GM19395 (cell line): ENCODE measurements around the gene MEIS2.

ENCODE experiments used
- ATAC-seq: cut with Tn5 transposase; IDR thresholded peaks from one replicate; pipeline ENCODE4 v1.9.1; 2021; ENCODE audit warnings: mild to moderate bottlenecking, moderate library complexity; ENCODE audit not compliant: unreplicated experiment

MEIS2 gene

DNA sequence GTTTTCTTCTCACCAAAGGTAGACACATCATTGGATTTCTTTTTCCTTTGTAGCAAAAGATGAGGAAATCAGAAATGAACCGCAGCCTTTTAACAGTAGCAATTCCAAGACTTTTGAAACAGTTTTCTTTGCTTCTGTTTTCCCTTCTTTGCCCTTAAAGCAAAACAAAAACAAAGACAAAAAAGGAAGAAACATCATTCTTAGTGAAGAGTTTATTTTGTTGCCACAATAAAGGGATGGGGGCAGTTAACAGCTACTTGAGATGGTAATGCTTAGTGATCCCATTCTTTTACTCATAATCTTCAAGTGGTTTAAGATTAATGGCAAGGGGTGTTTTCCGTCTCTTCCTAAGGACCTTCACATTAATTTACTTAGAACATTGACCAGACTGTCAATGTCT is 218.8 kb downstream of the MEIS2 start:
- ATAC-seq = no peak

DNA sequence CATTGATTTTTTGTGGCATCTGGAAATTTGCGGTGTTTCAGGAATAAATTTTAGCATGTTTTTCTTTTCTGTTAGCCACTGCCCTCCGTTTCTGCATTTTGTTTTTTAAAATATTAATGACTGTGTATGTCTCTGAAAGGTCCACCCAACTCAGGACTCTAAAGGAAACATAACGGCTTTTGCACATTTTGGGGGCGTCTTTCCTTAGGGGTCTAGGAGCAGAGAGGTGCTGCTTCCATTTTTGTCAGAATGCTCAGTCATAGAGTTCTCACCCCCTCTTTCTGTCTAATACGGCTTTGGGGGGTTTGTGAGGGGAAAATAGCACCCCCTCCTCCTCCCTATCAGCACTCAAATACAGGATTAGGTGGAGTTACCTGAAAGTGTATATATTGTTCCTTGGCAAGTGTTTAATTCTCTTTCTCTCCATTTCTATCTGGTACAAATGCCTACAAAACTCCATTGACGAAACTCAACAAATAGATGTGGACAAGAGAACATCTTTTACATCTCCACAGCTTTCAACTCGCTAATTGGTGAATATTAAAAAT is 219.4 kb downstream of the MEIS2 start:
- no peak for ATAC-seq

DNA sequence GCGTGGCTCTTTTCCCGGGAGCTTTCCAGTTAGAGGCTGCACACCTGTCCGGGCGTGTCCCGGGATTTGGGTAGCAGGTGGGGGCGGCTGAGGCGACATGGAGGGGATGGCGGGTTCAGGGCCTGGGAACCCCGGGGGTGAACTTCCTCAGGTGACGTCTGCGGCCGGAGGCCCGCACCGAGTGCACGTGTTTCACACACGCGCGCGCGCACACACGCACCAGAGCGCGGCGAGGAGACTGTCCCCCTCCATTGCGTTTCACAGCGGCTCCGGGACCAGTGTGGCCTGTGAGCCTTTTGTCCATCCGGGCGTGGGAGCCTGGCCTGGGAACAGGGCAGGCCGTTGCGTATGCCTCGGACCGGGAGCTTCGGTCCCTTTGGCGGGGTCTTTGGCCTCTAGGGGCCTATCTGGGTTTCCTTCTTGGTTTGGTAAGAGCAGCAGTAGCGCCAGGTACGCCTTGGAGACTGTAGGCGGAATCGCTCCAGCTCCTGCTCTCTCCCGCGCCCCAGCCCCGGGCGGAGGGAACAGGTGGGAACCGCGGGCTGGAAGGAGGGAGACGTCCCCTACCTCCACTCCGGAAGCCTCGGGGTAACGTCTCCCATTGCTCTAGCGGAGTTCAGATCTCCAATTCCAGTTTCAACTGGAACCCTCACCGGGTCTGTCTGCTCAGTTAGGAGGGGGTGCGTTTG is 220.0 kb downstream of the MEIS2 start:
- no peak for ATAC-seq

DNA sequence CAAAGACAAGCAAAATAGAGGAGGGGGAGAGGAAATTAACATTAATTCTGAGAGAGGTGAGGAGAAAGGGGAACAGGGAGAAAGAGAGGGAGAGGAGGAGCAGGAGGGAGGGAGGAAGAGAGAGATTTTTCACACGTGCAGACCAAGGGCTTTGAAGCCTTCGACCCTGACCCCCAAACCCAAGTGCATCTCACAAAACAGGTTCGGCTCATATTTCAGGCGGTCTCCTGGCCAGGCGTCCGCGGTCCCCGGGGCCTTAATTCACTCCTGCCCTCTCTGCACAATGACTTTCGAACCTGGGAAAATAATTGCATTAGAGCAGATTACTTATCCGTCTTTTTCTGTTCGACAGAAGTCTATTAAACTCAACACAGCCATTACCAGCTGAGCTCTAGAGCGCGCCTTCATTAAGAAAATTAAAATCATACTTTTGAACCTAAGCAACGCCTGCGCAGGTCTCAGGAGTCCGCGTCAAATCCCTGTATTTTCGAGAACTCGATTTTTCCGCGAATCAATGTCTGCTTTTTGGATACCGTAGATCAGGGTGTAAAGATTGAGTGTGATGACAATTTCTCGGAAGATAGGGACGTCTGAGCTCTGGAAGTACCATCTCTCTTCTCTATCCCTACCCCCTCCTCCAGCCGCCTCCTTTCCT is 220.7 kb downstream of the MEIS2 start:
- ATAC-seq = no peak

DNA sequence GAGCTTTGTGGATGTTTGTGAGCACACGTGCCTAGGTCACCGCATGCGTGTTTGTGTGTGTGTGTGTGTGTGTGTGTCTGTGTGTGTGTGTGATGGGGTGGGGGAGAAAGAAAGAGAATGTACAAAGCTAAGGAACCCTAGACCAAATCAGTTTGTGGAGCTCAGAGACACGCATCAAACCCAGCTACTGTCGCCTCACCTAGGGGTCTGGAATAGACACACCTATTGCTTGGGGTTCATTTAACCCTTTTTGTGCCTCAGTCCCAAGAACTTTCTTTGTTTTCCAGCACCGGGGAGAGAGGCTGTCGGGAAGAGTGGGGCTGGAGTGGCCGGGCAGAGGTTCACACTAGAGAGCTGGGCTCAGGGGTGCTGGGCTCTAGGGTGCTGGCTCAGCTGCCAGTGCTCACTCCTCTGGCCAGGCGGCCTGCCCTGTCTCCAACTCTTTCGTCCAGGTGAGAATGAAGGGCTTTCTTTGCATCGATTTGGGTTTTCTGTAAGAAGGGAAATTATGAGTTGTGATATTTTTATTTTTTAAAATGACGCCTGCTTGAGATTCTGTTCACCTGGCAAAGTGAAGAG is 221.6 kb downstream of the MEIS2 start:
- no peak for ATAC-seq

DNA sequence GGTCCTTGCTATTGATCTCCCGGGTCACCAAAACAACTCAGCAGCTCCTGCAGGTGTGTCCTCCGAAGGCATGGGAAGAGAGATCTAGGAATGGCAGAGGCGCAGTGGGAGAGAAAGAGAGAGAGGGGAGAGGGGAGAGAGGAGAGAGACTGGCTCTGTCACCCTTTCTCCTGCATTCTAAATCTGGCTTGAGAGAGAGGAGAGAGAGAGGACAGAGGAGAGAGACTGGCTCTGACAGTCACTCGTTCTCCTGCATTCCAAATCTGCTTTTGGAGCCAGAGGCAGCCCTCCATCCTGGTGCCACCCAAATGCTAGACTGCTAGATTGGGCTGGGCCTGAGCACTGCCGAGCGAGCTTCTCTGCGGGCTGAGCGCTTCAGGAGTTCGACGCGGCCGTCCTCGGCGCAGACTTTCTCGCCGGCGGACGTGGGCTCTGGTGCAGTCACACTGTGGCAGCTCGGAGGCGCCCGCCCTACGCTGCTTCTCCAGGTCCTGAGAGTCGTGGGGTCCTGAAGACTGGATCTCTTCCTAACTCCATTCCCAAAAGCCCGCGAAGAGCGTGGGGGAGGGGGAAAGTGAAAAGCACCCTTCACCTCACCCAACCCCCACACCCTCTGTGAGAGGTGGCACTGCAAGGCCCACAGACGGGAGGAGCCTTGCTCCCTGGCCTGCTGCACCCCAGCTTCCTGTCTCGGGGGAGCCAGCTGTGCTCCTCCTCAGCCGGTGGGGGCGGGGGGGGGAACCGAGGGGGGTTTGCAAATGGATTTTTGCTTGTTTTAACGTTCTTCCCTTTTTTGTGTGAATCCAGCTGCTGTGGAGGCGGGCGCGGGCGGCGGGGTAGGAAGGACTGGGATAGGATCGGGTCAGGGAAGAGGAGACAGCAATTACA is 222.3 kb downstream of the MEIS2 start:
- ATAC-seq = peak; percentile 72

DNA sequence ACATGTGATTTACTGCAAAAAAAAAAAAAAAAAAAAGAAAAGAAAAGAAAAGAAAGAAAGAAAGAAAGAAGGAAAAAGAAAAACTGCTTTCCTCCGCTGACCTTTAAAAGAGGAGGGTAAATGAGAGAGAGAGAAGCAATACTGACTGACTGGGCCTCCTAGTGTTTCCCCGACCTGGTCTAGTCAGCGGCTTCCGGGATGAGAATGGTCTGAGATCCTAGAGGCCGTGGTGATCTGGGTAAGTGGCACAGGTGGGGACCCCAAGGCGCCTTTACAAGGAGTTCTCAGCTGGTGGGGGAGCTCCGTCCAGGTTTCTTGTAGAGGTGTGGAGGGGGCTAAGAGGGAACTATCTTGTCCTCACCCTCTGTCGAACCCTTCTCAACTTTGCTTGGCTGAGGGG is 223.1 kb downstream of the MEIS2 start:
- ATAC-seq = no peak

DNA sequence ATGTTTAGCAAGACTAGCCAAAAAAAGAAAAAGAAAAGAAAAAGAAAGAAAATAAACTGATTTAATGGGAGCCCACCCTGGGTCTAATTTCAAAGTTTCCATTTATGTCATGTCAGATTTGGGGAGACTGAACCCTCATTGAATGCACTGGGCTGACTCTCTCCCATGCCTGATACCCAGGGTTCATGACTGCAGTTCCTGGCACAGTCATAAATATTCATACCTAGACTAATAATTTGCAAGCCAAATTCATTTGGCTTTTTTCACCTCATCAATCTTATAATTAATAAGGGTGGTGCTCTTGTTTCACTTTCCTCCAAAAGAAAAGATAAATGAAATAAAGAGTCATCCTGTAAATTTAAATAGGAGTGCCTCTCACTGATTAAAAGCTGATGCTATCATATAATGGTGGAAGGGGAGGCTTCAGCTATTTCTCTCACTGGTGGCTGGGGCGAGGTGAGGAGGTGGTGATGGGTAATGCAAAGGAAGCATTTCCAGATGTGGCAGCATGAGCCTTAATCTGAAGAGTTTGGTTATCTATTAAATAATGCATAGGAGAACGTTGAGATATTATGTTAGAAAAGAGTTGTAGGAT is 224.5 kb downstream of the MEIS2 start:
- no peak for ATAC-seq

DNA sequence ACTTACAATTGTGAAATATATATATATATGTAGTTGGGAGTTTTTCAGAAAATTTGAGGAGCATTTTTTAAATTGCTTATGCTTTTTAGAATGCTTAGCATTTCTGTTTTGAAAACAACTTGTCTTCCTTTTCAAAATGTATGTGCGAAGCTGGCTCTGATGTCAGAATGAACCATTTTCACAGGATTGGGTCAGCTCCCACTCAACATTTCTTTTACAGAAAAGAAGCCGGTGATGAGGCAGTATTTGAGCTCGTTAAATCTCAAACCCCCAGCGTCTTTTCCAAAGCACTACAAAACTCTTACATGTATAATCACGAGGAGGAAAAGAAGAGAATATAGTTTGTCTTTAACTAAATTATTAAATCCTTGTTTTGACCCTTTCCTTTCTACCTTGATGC is 225.4 kb downstream of the MEIS2 start:
- no peak for ATAC-seq

DNA sequence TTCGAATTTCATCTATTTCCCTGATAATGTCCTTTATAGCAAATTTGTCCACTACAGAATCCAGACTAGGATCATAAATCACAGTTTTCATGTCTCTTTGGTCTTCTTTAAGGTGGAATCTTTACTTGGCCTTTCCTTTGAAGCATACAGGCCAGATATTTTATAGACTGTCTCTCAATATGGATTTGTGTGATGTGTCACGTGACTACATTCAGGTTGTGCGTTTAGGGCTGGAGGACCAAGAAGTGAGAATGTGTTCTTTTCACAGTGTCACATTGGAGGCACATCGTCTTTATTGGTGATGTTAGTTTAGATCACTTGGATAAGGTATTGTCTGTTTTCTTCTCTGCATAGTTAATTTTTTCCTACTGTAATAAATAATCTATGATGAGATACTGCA is 232.9 kb downstream of the MEIS2 start:
- ATAC-seq = no peak

DNA sequence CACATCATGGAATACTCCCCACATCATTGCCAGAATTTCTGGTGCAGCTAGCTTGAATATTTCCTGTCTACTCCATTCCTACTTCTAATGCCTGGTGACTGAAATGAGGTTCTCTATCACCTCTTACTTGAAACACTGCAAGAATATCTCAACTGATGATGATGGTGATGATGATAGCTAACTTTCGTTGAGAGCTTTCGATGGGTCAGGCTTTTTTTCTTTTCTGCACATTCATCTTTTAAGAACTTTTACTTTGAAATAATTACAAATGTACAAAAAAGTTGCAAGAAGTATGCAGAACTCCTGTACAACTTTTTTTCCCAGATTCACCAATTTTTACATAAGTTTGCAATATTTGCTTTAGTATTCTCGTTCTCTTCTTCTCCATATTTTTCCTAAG is 233.5 kb downstream of the MEIS2 start:
- ATAC-seq = no peak

DNA sequence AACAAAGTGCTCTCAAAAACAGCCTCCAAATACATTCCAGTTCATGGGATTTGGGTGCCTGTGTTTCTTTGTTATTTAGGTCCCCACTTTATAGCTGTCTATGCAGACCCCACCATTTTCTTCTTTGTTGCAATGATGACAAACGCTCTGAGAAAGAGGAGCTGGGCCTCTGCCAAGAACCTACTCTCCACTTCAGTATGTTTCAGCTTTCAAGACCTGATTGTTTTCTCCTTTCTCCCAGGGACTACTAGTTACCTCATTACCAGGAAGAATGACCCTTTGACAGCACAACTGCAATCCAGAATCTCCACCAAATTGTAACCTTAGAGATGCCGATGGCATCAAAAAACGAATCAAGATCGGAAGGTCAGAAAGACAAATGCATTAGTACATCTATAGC is 236.8 kb downstream of the MEIS2 start:
- ATAC-seq = no peak

DNA sequence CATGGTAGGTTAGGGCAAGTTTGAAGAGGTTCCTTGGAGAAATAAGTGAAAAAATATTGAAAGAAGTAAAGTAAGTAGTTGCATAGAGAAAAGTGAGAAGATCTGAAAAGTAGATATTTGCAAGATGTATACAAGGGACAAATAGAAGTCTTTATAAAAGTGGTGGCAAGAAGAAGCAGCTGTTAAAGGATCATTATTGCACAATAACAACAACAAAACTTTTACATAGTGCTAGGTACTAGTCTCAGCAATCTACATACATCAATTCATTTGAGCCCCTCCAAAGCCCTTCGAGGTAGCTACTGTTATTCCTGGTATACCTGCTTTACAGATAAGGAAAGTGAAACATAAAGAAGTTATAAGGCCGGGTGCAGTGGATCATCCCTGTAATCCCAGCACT is 239.6 kb downstream of the MEIS2 start:
- ATAC-seq = no peak

DNA sequence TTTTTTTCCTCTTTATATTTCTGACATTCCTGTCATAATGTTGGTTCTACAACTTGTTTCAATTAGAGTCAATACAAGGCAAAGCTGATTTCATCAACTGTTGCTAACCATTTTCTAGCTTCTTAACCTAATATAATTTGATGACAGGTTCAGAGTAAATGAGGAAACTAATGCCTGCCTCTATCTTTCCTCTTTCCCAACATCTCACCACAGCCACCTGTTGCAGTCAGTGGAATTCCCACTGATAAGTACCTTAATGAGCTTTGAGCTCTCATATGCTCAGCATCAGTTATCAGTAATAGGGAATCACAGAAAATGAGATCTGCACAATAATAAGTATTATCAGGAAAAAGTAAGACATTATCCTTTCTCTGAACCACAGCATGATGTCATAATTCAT is 241.9 kb downstream of the MEIS2 start:
- ATAC-seq = no peak

DNA sequence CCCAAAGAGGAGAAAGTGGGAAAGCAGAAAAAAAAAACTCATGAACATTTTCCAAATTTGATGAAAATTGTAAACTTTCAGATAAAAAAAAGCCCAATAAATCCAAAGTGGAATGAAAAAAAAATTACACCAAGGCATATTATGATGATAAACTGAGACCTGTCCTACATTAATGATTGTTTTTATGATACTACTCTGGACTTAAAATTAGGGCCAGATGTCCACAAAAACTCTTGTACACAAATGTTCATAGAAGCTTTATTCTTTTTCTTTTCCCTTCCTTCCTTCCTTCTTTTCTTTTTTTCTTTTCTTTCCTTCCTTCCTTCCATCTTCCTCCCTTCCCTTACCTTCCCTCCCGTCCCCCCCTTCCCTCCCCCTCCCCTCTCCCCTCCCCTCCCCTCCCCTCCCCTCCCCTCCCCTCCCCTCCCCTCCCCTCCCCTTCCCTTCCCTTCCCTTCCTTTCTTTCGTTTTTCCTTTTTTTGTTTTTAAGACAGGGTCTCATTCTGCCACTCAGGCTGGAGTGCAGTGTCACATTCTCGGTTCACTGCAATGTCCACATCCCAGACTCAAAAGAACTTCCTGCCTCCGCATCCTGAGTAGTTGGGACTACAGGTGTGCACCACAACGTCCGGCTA is 243.9 kb downstream of the MEIS2 start:
- ATAC-seq = no peak

DNA sequence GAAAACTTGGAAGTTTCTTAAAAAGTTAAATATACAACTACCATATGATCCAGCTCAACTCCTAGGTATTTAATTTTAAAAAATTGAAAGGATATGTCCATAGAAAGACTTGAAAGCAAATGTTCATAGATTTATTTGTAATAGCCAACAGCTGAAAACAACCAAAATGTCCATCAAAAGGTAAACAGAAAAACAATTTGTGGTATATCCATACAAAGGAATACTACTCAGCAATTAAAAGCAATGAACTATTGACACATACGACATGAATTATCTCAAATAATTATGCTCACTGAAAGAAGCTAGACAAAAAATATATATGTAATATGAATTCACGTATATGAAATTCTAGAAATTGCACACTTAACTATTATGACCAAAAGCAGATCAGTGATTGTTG is 249.5 kb downstream of the MEIS2 start:
- ATAC-seq = no peak

DNA sequence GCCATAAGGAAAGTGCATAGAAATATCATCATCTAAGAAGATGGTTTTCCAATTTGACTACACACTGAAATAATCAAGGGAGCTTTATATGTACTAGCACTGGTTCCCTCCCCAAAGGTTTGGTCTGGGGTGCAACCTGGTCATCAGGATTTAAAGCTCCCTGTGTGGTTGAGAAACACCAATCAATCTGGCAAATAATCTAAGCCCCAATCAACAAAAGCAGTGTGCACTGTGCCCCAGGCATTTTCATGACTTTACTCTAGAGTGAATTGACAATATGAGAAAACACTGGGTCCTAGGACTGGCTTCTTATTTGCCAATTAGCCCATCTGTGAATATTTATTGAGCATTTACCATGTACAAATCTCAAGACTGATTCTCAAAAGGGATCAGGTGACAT is 255.1 kb downstream of the MEIS2 start:
- ATAC-seq = no peak

DNA sequence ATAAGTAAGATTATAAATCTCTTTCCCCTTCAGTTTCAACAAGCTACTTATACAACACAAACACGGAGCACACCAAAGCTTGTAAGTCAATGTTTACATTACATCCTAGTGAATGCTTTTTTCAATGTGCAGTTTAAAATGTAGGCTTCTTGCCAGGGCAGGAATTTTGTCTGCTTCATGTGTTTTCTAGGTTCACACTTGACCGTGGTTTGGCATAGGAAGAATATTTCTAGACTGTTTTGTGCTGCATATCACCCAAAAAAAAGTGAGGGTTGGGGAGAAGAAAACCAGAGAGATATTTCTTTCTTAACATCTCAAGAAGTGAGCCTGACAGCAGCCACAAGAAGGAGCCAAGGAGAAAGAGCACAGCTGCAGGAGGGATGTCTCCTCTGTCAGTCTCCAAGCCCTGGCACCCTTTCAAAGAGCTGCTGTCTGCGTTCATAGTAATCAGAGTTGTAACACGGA is 255.8 kb downstream of the MEIS2 start:
- ATAC-seq = no peak

DNA sequence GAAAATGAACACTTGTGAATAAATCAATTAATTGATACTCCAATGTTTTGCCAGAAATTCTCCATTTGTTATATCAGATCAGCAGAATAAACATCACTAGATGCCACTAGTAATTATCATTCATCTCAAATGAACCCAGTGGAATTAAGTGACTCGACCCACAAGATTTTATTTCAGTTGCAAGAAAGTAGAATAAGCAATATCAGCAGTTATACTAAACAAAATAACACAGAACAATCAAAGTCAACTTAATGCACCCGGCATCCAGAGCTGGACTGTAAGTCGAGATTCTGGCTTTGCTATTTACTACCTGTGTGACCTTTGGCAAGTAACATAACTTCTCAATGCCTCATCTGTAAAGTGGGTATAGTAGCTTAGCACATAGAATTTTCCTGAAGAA is 256.5 kb downstream of the MEIS2 start:
- ATAC-seq = no peak

DNA sequence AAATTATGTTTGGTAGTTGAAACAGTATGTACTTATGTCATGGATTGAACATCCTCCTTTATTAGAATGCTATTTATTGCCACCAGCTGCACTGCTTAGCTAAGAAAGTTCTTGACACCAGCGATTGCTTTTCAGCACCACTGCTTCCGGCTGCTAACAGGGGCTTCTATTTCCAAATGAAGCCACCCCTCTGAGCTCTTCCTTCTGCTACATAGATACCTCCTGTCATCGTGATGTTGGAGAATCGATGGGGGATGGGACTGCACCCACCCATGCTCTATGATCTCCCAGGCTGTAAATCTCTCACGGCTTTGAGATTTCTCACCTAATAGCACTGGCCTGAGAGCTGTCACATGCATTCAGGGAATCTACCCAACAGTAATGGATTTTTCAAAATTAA is 259.2 kb downstream of the MEIS2 start:
- no peak for ATAC-seq
